ENCODE data around the gene AUTS2. TPM values are rescaled to one million over a fixed set of nuclear protein-coding genes. Genes with fewer than 3 reads are reported as not detected.

Gene AUTS2
- polyA plus RNA-seq, 1 donor from 2014 or later = 97.3 TPM

DNA sequence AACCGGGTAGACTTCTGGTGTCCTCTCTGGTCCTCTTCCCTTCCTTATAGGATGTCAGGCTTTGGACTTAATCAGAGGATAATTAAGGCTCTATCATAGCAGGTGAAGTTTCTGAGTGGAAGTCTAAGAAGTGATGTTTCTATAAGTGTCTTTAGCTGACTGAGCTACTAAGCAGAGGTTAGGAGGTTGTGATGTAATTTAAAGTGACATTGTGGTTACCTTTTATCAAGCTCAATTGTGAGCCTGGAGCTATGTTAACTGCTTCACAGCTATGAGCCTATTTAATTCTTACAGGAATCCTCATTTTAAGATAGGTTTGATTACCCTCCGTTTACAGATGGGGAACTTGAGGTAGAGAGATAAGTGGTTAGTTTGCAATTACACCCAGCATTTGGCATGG lies 365.1 kb downstream of the AUTS2 start:
- no peaks in the 10 kb centered on the region for H3F3A ChIP-seq (ENCODE audit: insufficient read depth, low read length, poor library complexity, severe bottlenecking)
- no peaks in the 10 kb centered on the region for H3K9me2 ChIP-seq (ENCODE audit: insufficient read depth, low read length)
- H3K27me3 ChIP-seq (ENCODE audit: insufficient read depth, low read depth, low read length) = no peaks in the 10 kb centered on the region
- H2AFZ ChIP-seq (ENCODE audit: low read depth, low read length) = no peak overlapping the region
- no peak overlapping the region for H3K9ac ChIP-seq (ENCODE audit: low read length)
- H3K27ac ChIP-seq (ENCODE audit: low read length) = no peak overlapping the region
- peaks cover 15% of the 10 kb centered on the region for H3K79me2 ChIP-seq (replicated peaks; ENCODE audit: insufficient read depth, low read length)
- H4K20me1 ChIP-seq (ENCODE audit: insufficient read depth) = no peaks in the 10 kb centered on the region
- no peak overlapping the region for H3K4me3 ChIP-seq (ENCODE audit: low read length)
- no peak overlapping the region for H3K4me2 ChIP-seq (ENCODE audit: low read length)
- TF ChIP-seq SMC3 (conservative IDR thresholded peaks at IDR 0.05; ENCODE audit: poor library complexity) (no peak), MXI1 (conservative IDR thresholded peaks at IDR 0.05; ENCODE audit: poor library complexity, severe bottlenecking) (no peak), EZH2 (IDR thresholded peaks at IDR 0.05; ENCODE audit: borderline replicate concordance, insufficient read depth, low read length, poor library complexity, severe bottlenecking) (no peak)
- H3K9me3 ChIP-seq (ENCODE audit: low read length) = no peaks in the 10 kb centered on the region
- no peaks in the 10 kb centered on the region for H3K36me3 ChIP-seq (ENCODE audit: insufficient read depth, low read length)

DNA sequence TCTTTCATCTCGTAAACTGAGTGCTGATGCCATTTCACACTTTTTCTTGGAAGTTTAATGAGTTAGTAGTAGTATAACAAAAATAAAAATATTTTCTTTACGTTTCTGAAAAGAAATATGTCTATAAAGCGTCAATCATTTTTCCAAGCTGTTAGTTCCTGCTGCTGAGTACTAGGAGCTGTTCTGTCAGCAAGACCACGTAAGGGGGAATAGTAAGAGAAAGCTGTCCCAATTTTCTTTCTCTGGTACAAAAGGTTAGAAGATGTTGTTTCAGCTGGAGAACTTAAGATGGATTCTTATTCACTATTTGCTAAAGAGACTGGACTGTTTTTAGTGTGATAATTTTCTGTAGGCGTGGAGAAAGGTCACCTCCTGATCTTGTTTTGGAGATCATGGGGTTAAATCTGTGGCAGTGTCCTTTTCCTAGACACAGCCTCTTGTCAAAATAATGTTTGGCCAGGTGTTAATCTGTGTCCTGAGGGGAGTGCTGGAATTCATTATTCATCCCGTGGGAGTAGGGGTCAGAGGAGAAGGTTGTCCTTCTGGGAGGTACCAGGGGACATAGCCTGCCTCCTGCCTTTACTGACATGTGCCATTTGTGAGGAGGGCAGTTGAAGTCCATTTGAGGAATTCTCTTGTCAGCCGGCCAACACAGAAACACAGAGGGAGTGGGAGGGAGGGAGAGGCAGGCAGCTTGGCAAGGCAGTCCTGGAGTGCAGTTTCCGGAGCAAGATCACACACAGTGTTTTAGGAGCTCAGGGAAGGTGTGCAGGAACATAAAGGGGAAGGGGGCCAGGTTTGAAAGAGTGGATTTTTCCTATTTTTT lies 368.7 kb downstream of the AUTS2 start:
- Histone ChIP-seq H3F3A (ENCODE audit: insufficient read depth, low read length, poor library complexity, severe bottlenecking) (no peaks in the 10 kb centered on the region), H3K36me3 (ENCODE audit: insufficient read depth, low read length) (no peaks in the 10 kb centered on the region), H3K4me3 (ENCODE audit: low read length) (no peak overlapping the region), H3K9ac (ENCODE audit: low read length) (no peak overlapping the region), H2AFZ (ENCODE audit: low read depth, low read length) (no peak overlapping the region), H3K27me3 (ENCODE audit: insufficient read depth, low read depth, low read length) (no peaks in the 10 kb centered on the region), H4K20me1 (ENCODE audit: insufficient read depth) (no peaks in the 10 kb centered on the region), H3K9me3 (ENCODE audit: low read length) (no peaks in the 10 kb centered on the region), H3K9me2 (ENCODE audit: insufficient read depth, low read length) (no peaks in the 10 kb centered on the region), H3K27ac (ENCODE audit: low read length) (no peak overlapping the region), H3K79me2 (replicated peaks; ENCODE audit: insufficient read depth, low read length) (peaks cover 22% of the 10 kb centered on the region), H3K4me2 (ENCODE audit: low read length) (no peak overlapping the region)
- TF ChIP-seq REST (IDR thresholded peaks at IDR 0.05; ENCODE audit: borderline replicate concordance) = no peak
- TF ChIP-seq POLR2AphosphoS5 (IDR thresholded peaks at IDR 0.05) = no peak
- TF ChIP-seq TAF1 (IDR thresholded peaks at IDR 0.05; ENCODE audit: low read depth) = no peak
- TF ChIP-seq EP300 (conservative IDR thresholded peaks at IDR 0.05; ENCODE audit: poor library complexity, severe bottlenecking) = no peak
- no peak for TF ChIP-seq SMC3 (conservative IDR thresholded peaks at IDR 0.05; ENCODE audit: poor library complexity)
- TF ChIP-seq, protein P1, sequence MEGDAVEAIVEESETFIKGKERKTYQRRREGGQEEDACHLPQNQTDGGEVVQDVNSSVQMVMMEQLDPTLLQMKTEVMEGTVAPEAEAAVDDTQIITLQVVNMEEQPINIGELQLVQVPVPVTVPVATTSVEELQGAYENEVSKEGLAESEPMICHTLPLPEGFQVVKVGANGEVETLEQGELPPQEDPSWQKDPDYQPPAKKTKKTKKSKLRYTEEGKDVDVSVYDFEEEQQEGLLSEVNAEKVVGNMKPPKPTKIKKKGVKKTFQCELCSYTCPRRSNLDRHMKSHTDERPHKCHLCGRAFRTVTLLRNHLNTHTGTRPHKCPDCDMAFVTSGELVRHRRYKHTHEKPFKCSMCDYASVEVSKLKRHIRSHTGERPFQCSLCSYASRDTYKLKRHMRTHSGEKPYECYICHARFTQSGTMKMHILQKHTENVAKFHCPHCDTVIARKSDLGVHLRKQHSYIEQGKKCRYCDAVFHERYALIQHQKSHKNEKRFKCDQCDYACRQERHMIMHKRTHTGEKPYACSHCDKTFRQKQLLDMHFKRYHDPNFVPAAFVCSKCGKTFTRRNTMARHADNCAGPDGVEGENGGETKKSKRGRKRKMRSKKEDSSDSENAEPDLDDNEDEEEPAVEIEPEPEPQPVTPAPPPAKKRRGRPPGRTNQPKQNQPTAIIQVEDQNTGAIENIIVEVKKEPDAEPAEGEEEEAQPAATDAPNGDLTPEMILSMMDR (IDR thresholded peaks at IDR 0.05; ENCODE audit: poor library complexity, severe bottlenecking) = no peak
- no peak for TF ChIP-seq MXI1 (conservative IDR thresholded peaks at IDR 0.05; ENCODE audit: poor library complexity, severe bottlenecking)
- no peak for TF ChIP-seq EZH2 (IDR thresholded peaks at IDR 0.05; ENCODE audit: borderline replicate concordance, insufficient read depth, low read length, poor library complexity, severe bottlenecking)
- no peak for TF ChIP-seq RAD21 (conservative IDR thresholded peaks at IDR 0.05)
